Keratinocyte (primary cell): ENCODE results near the gene TNIP1. TPM values are rescaled to one million over a fixed set of nuclear protein-coding genes. Genes with fewer than 3 reads are reported as not detected.
A peak's percentile ranks its signal among the peaks of the same experiment; 100 is the strongest.

Experiments
- DNase-seq: peaks from one replicate; pipeline ENCODE4 v3.0.0-alpha.2; 2011; ENCODE audit warnings: low read depth, missing footprints, low spot score
- FAIRE-seq: peaks from 2 replicates; lab custom pipeline; 2011; peaks lifted over from hg19 to GRCh38; lab: Jason Lieb, UNC
- H2AFZ ChIP-seq: 2 replicates; pipeline ENCODE4 v1.6.0; 2012; ENCODE audit warnings: low read length, control low read depth, inconsistent platforms; ENCODE audit not compliant: control insufficient read depth
- H3K27ac ChIP-seq: 2 replicates; pipeline ENCODE4 v1.5.1; 2011; ENCODE audit warnings: low read length; ENCODE audit not compliant: control insufficient read depth, insufficient read depth
- H3K27me3 ChIP-seq: 3 replicates; pipeline ENCODE4 v1.6.0; 2011; ENCODE audit warnings: low read length; ENCODE audit not compliant: control insufficient read depth, insufficient read depth; ENCODE audit errors: extremely low read depth
- H3K36me3 ChIP-seq, 2 experiments: 2 replicates in 1 of 2; 3 replicates in 1 of 2; pipeline ENCODE4 v1.5.1; 2011; ENCODE audit warnings: low read length in 2 of 2, mild to moderate bottlenecking in 1 of 2; ENCODE audit not compliant: control insufficient read depth in 2 of 2, insufficient read depth in 2 of 2; ENCODE audit errors: extremely low read depth in 1 of 2
- H3K4me1 ChIP-seq: 3 replicates; pipeline ENCODE4 v1.5.1; 2011; ENCODE audit warnings: low read length; ENCODE audit not compliant: control insufficient read depth, insufficient read depth; ENCODE audit errors: extremely low read depth
- H3K4me2 ChIP-seq: 3 replicates; pipeline ENCODE4 v1.6.0; 2011; ENCODE audit warnings: low read depth, low read length; ENCODE audit not compliant: control insufficient read depth, insufficient read depth; ENCODE audit errors: extremely low read depth
- H3K4me3 ChIP-seq, 3 experiments: fragments of 200-600 bp in 1 of 3; sonication (generic) in 1 of 3; 2 replicates in 2 of 3; 3 replicates in 1 of 3; pipeline ENCODE4 v1.5.1; 2011 to 2016; ENCODE audit warnings: low read length in 3 of 3, mild to moderate bottlenecking in 3 of 3, control low read depth in 2 of 3, inconsistent platforms in 1 of 3, low read depth in 1 of 3, mixed read lengths in 1 of 3, mixed run types in 1 of 3, moderate library complexity in 1 of 3; ENCODE audit not compliant: control insufficient read depth in 2 of 3, insufficient read depth in 2 of 3; ENCODE audit errors: extremely low read depth in 1 of 3
- H3K79me2 ChIP-seq: 2 replicates; pipeline ENCODE4 v1.6.0; 2012; ENCODE audit warnings: low read length; ENCODE audit not compliant: control insufficient read depth, insufficient read depth
- H3K9ac ChIP-seq: 3 replicates; pipeline ENCODE4 v1.6.0; 2011; ENCODE audit warnings: low read length; ENCODE audit not compliant: control insufficient read depth, insufficient read depth; ENCODE audit errors: extremely low read depth
- H3K9me1 ChIP-seq: 3 replicates; pipeline ENCODE4 v1.6.0; 2011; ENCODE audit warnings: low read length; ENCODE audit not compliant: control insufficient read depth, insufficient read depth; ENCODE audit errors: extremely low read depth
- H3K9me3 ChIP-seq: 2 replicates; pipeline ENCODE4 v1.5.1; 2012; ENCODE audit warnings: low read depth, low read length; ENCODE audit not compliant: control insufficient read depth
- H4K20me1 ChIP-seq: 3 replicates; pipeline ENCODE4 v1.6.0; 2011; ENCODE audit warnings: low read length; ENCODE audit not compliant: control insufficient read depth, insufficient read depth; ENCODE audit errors: extremely low read depth
- EZH2 ChIP-seq: IDR thresholded peaks from one replicate; pipeline ENCODE4 v1.6.1; 2012; ENCODE audit warnings: inconsistent platforms, mild to moderate bottlenecking, low read length, moderate library complexity
- dilution Hi-C: fragments of 300-500 bp; cut with MboI; formaldehyde crosslinking; loops from one replicate; pipeline ENCODE4 v1.7.0; 2020; ENCODE audit warnings: low sequenced_read_pairs; ENCODE audit not compliant: extremely low pct_ligation_motif_present
- polyA plus RNA-seq, 5 experiments: library from polyadenylated mRNA; depleted of rRNA in 3 of 5; stranded (reverse) in 3 of 5; stranded (forward) in 1 of 5; unstranded in 1 of 5; fragments of >200 nt; gene quantifications; 1 replicate in 1 of 5; 2 replicates in 3 of 5; 3 replicates in 1 of 5; pipeline versions ENCODE4 v1.2.1 to v1.2.3, GENCODE V29; 2011 to 2012; ENCODE audit warnings: missing spikeins in 2 of 5, low read depth in 1 of 5, low replicate concordance in 1 of 5
- TF ChIP-seq, protein P1 (sequence below), 3 experiments: IDR thresholded peaks in 1 of 3; conservative IDR thresholded peaks in 1 of 3; optimal IDR thresholded peaks in 1 of 3; 2 replicates in 2 of 3; 3 replicates in 1 of 3; pipeline versions ENCODE3 to v1.5.1; 2011; ENCODE audit warnings: low read length in 3 of 3, mild to moderate bottlenecking in 3 of 3, moderate library complexity in 2 of 3, control low read depth in 1 of 3, inconsistent platforms in 1 of 3; ENCODE audit not compliant: insufficient read depth in 2 of 3; ENCODE audit errors: extremely low read depth in 1 of 3

The TNIP1 gene
- polyA plus RNA-seq, 1 donor (not counting 4 experiments of a cell fraction or from before 2014, with no cell fraction given): 47.9 TPM

DNA sequence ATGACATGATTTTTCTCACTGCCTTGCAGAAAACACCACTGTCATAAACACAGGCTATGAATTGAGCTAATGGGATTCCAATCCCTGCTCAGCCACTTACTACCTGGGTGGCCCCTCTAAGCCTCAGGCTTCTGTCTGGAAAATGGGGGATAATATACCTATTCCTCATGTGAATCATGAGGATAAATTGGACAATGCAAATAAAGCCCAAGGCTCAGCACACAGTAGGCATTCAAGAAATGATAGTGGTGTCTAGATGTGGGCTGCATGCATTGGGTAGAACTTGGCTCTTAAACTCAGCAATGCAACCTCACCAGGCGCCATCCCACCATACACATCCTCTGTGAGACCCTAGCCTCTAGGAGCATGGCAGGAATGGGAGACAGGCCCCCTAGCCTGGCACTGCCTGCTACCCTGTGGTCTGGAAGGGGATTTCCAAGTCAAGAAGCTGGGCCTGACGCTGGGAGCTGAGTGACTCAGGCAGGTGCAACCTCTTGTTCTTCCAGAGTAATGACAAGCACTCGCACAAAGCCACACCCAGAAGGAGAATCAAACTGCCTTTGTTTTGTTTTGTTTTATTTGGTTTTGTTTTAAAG is 2.3 kb upstream of the TNIP1 start:
- H3K4me2 ChIP-seq: peak overlapping the region; percentile 97

DNA sequence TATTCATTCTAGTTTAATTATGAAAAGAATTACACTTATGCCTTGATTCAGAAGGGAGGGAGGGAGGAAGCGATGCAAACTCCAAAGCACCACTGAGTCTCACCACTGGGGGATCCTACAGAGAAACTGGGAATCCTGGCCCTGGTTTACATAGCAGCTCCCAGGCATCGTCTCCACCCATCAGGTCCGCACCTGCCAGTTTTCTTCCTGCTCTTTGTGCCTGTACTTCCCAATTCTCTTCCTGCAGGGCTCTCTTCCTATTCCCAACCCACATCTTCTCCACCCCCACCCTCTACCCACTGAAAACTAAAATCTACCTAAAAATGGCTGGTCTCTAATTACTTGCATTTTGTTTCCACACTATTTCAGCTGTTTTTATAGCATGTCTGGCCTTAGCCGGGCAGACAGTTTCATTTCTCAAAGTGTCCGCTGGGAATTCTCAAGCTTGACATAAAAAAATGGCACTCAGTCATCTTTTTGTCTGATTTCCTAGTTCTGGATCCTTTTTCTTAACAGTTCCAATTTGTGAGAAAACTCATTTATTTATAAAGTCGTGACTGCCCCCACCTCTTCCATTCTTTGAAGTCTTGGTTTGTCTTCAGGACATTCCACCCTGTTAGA is 1.6 kb upstream of the TNIP1 start:
- H3K4me1 ChIP-seq: peaks cover 73% of the 10 kb centered on the region
- peak overlapping the region; percentile 100 for H3K9ac ChIP-seq
- no peak overlapping the region for H2AFZ ChIP-seq
- H3K4me3 ChIP-seq: peak overlapping the region; percentile 80 to 91 (median 85)
- peaks cover 7 to 12% of the 10 kb centered on the region in 2 experiments for H3K36me3 ChIP-seq
- H3K9me3 ChIP-seq: no peaks in the 10 kb centered on the region
- DNase-seq: no peak
- H3K9me1 ChIP-seq: peaks cover 2% of the 10 kb centered on the region
- H3K79me2 ChIP-seq: peaks cover 54% of the 10 kb centered on the region
- H4K20me1 ChIP-seq: no peaks in the 10 kb centered on the region
- dilution Hi-C loops: no loop called here
- H3K27ac ChIP-seq: peak overlapping the region; percentile 99
- peak; percentile 52 for FAIRE-seq
- TF ChIP-seq EZH2: no peak
- TF ChIP-seq, protein P1, sequence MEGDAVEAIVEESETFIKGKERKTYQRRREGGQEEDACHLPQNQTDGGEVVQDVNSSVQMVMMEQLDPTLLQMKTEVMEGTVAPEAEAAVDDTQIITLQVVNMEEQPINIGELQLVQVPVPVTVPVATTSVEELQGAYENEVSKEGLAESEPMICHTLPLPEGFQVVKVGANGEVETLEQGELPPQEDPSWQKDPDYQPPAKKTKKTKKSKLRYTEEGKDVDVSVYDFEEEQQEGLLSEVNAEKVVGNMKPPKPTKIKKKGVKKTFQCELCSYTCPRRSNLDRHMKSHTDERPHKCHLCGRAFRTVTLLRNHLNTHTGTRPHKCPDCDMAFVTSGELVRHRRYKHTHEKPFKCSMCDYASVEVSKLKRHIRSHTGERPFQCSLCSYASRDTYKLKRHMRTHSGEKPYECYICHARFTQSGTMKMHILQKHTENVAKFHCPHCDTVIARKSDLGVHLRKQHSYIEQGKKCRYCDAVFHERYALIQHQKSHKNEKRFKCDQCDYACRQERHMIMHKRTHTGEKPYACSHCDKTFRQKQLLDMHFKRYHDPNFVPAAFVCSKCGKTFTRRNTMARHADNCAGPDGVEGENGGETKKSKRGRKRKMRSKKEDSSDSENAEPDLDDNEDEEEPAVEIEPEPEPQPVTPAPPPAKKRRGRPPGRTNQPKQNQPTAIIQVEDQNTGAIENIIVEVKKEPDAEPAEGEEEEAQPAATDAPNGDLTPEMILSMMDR (optimal IDR thresholded peaks at IDR 0.05 in 1 of 3, IDR thresholded peaks at IDR 0.05 in 1 of 3, conservative IDR thresholded peaks at IDR 0.05 in 1 of 3; ENCODE audit: extremely low read depth in 1 of 3, insufficient read depth in 2 of 3, low read length in 3 of 3): peak; percentile 22 to 66 (median 52)
- H3K27me3 ChIP-seq: no peaks in the 10 kb centered on the region
- H3K4me2 ChIP-seq: peak overlapping the region; percentile 97

More for the DNA sequence above, 2.3 kb upstream of the TNIP1 start:
- H3K4me3 ChIP-seq: no peak overlapping the region
- no peak for TF ChIP-seq EZH2
- TF ChIP-seq, protein P1 (optimal IDR thresholded peaks at IDR 0.05 in 1 of 3, IDR thresholded peaks at IDR 0.05 in 1 of 3, conservative IDR thresholded peaks at IDR 0.05 in 1 of 3; ENCODE audit: extremely low read depth in 1 of 3, insufficient read depth in 2 of 3, low read length in 3 of 3): no peak
- DNase-seq: peak; percentile 79
- peaks cover 2% of the 10 kb centered on the region for H3K9me1 ChIP-seq
- no peaks in the 10 kb centered on the region for H4K20me1 ChIP-seq
- no peaks in the 10 kb centered on the region for H3K27me3 ChIP-seq
- peaks cover 6 to 8% of the 10 kb centered on the region in 2 experiments for H3K36me3 ChIP-seq
- peaks cover 70% of the 10 kb centered on the region for H3K4me1 ChIP-seq
- peak overlapping the region; percentile 100 for H3K9ac ChIP-seq
- peaks cover 46% of the 10 kb centered on the region for H3K79me2 ChIP-seq
- H3K27ac ChIP-seq: peak overlapping the region; percentile 99
- H3K9me3 ChIP-seq: no peaks in the 10 kb centered on the region
- dilution Hi-C loops: no loop called here
- FAIRE-seq: peak; percentile 91
- no peak overlapping the region for H2AFZ ChIP-seq
